HG03442 (cell line): ENCODE measurements around the gene APBA3.

Experiments used
- ATAC-seq: cut with Tn5 transposase; IDR thresholded peaks from one replicate; pipeline ENCODE4 v1.9.1; 2021; ENCODE audit warnings: mild to moderate bottlenecking, moderate library complexity; ENCODE audit not compliant: unreplicated experiment

The APBA3 gene

DNA sequence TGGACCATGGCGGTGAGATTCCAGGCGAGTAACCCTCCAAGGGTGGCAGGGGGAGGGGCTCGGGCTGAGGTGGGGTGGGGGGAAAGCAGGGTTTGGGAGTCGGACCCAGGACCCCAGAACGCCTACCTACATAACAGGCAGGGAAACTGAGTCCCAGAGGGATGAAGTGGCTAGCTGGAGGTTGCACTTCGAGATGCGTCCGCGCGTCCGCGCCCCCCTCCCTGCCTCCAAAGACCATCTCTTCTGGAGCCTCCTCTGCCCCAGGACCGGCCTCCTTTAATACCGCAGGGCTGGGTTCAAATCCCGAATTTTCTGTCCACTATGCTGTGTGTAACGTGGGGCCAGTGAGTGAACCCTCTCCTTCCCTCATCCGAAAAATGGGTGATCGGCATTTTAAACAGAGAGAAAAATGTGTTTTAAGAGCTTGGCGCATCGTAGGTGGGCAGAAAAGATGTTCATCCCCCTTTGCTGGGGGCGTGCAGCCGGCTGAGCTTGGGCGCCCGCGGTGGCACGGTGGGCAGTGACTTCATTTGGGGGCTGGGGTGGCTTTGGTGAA is 39.5 kb downstream of the APBA3 start:
- no peak for ATAC-seq

DNA sequence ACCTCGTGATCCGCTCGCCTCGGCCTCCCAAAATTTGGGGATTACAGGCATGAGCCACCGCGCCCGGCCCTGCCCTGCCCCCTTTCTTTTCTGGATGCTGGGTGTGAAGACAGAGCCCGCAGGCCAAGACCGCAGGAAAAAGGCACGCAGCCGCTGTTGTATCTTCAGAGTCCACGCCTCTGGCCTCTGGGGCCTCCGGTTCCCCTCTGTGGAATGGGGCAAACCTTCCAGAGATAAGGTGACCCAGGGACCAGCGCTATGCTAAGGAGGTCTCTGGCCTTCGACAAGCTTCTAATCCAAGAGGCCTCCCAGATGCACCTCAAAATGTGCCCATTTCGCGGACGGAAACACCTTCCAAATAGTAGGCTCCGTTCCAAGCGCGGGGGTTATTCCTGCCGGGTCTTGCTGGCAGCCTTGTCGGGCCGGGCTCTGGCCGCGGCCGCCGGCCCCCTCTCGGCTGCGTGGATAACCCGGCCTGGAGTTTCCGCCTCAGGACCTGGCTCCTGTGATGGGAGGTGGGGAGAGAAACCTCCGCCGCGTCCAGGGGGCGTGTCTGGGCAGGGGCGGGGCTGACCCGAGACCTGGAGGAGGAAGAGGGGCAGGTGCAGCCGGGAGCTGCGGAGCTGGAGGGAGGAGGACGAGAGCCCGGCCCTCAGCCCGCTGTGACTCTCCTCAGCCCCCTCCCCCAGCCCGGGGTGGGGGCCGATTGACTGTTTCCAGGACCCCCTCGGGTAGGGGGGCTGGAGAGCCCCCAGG is 40.2 kb downstream of the APBA3 start:
- ATAC-seq = no peak

DNA sequence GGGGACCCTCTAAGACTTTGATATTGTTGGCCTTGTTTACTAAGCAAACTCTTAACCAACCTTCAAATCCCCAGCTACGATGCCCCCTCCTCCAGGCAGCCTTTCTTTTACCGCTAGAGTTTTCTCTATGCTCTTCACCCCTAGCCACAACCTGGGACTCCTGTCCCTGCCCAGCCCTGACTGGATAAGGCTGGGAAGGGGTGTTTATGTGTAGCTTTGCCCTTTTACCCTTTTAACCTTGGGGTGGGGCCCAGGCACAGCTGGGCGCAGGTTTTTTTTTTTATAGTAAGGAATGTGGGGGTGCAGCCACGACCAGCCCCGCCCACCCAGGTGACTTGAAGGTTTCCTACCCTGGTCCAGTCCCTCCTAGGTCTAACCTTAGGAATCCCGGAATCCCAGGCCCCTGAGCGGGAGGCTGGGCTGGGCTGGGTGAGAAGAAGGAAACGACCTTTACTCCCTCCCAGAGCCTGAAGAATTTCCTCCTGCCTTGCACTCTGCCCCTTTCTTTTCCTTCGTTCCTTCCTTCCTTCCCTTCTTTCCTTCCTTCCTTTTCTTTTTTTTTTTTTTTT is 41.1 kb downstream of the APBA3 start:
- ATAC-seq = no peak

DNA sequence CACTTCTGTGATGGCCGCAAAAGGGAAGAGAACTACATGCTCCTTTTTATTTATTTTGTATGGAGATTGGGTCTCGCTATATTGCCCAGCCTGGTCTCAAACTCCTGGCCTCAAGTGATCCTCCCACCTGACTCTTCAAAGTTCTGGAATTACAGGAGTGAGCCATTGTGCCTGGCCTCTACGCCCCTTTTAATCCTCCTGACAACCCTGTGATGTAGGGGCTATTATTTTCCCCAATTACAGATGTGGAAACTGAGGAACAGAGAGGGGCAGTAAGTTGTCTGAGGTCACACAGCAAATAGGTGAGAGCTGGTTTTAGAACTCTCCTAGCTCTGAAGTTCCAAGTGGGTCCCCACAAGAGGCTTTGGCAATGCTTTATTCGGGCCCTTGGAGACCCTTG is 41.6 kb downstream of the APBA3 start:
- ATAC-seq = no peak

DNA sequence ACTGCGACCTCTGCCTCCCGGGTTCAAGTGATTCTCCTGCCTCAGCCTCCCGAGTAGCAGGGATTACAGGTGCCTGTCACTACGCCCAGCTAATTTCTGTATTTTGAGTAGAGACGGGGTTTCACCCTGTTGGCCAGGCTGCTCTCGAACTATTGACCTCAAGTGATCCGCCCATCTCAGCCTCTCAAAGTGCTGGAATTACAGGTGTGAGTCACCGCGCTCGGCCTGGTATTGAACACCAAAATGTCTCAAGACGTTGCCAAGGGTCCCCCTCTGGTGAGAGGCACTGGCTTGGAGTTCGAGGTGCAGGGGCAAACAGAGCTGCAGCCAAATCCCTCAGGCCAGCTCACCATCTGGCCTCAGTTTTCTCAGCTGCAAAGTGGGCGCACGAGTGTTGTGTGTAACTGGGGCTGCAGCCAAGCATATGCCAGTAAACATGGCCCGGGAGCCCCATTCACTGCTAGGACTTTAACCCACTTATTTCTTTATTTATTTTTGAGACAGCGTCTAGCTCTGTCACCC is 45.3 kb downstream of the APBA3 start:
- no peak for ATAC-seq

DNA sequence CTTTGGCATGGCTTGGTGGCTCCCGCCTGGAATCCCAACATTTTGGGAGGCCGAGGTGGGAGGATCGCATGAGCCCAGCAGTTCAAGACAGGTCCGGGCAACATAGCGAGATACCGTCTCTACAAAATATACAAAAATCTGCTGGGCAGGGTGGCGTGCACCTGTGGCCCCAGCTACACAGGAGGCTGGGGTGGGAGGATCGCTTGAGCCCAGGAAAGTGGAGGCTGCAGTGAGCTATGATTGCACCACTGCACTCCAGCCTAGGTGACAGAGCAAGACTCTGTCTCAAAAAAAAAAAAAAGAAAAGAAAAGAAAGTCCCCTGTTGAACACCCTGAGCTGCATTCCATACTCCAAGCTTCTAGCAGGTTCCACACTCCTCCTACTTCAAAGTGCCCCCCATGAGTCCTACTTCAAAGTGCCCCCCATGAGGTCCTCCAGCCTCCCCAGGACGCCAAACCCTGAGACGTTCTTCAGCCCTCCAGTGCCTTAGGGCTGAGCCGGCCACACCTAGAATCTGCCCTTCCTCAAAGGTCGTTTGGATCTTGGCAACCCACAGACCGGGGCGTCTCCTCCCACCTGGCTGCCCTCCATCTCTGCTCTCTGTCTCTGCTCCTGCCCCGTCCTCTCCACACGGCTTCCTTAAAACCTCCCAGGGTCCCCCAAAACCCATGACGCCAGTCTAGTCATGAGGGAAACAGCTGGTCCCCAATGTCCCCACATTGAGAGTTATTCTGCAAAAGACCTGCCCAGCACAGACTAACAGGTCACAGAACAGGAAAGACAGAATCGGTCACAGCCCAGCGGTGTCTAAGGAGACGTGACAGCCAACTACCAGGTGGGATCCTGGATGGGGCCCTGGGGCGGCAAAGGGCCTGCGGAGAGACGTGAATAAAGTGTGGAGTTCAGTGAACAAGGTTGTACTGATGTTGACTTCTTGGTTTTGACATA is 48.6 kb downstream of the APBA3 start:
- ATAC-seq = no peak

DNA sequence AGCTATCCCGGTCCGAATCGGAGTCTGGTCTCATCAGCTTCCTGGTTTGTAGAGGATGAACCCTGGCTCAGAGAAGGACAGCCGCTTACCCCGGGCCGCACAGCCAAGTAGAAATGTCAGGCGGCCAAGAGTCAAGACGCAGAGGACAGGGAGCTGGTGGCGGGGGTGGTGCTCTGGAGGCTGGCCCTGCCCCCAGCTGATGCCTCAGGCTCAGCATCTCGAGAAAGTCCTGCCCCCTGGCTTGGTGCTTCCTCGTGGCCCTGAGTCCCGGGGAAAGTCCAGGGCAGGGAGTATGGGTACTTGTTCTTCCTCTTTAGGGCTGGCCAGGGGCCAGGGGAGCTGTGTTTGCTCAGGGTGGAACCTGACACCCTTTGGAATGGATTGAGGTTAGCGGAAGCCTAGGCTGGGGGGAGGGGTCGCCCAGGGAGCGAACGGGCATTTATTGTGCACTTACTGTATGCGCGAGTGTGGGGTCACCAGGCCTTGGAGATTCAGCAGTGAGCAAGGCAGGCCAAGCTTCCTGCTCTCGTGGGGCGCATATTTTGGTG is 51.2 kb downstream of the APBA3 start:
- no peak for ATAC-seq

DNA sequence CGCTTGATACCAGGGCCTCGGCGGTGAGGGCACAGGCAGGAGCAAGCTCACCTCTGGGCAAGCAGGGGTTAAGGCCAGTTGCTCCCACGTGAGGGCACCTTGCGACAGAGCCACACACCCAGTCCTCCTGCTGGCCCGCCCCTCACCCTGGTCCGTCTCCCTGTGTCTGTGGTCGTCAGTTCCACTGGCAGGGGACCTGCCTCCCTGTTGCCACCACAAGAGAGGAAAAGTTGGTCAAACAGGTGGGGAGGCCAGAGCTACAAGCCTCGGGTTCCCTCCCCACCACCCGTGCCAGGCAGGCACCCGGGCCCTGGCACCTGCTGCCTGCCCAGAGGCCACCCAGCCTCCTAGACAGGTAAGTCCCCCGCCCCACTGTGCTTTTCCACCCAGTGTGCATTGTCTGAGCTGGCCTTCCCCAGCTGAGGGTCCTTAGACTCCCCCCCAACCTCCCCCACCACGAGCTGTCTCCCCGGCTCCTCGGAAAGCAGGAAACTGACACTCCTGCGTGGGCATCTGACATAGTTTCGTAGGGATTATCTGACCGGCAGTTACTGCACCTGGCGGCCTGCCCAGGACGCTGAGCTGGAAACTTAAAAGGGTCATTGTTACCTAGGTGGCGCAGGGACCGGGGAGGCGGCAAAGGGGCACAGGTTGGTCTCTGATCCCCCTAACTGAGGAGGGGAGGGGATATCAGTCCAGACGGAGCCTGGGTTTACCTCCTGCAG is 53.1 kb downstream of the APBA3 start, which contains the start of gene TJP3:
Gene TJP3, plus strand, starts transcription at position 178 of the 725 bp plus-strand sequence. CDS start 20,049 bp downstream, outside the sequence.
- ATAC-seq = no peak

DNA sequence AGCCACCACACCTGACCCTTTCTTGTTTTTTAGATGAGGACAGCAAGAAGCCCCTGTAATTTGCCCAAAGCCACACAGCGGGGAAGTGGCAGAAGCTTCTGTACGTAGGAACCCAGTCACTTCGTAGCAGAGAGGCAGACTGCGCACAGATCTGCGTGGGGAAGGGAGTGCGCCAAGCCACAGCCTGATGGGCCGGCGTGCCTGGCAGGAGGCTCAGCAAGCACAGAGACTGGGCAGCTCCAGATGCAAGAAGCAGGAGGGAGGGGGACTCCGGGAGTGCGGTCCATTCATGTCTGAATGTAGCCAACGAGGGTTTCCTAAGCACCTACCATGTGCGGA is 53.7 kb downstream of the APBA3 start:
- no peak for ATAC-seq

DNA sequence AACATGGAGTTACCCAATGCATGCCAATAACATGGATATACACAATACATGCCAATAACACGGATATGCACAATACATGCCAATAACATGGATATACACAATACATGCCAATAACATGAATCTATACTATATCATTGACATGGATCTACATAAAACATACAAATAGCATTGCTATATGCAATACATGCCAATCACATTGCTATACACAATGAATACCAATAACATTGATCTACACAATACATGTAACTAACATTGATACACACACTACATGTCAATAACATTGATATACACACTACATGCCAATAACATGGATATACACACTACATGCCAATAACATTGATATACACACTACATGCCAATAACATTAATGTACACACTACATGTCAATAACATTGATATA is 60.3 kb downstream of the APBA3 start:
- no peak for ATAC-seq
